ENCODE results near the gene PLD6.
"Not testable (repeated sequence)": the region's sequence is repeated elsewhere in the genome, so short reads cannot be mapped to it uniquely, and the experiment has no call there.

GRCh38 chr17:17195466-17195865 lies 10.7 kb downstream of the PLD6 start:
- TF ChIP-seq USF1 (CRISPR knock-in tag; IDR thresholded peaks at IDR 0.05): not testable (repeated sequence)
- TF ChIP-seq, protein P1, sequence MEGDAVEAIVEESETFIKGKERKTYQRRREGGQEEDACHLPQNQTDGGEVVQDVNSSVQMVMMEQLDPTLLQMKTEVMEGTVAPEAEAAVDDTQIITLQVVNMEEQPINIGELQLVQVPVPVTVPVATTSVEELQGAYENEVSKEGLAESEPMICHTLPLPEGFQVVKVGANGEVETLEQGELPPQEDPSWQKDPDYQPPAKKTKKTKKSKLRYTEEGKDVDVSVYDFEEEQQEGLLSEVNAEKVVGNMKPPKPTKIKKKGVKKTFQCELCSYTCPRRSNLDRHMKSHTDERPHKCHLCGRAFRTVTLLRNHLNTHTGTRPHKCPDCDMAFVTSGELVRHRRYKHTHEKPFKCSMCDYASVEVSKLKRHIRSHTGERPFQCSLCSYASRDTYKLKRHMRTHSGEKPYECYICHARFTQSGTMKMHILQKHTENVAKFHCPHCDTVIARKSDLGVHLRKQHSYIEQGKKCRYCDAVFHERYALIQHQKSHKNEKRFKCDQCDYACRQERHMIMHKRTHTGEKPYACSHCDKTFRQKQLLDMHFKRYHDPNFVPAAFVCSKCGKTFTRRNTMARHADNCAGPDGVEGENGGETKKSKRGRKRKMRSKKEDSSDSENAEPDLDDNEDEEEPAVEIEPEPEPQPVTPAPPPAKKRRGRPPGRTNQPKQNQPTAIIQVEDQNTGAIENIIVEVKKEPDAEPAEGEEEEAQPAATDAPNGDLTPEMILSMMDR (IDR thresholded peaks at IDR 0.05): not testable (repeated sequence)

Measured in WTC11 (cell line).